Fibroblast of peridontal ligament (primary cell): ENCODE data around the gene ARID4B.
"Not testable (repeated sequence)": the region's sequence is repeated elsewhere in the genome, so short reads cannot be mapped to it uniquely, and the experiment has no call there.

Source experiments
- DNase-seq: peaks from one replicate; pipeline ENCODE4 v3.0.0-alpha.2; 2010; ENCODE audit errors: extremely low read depth

Gene ARID4B

DNA sequence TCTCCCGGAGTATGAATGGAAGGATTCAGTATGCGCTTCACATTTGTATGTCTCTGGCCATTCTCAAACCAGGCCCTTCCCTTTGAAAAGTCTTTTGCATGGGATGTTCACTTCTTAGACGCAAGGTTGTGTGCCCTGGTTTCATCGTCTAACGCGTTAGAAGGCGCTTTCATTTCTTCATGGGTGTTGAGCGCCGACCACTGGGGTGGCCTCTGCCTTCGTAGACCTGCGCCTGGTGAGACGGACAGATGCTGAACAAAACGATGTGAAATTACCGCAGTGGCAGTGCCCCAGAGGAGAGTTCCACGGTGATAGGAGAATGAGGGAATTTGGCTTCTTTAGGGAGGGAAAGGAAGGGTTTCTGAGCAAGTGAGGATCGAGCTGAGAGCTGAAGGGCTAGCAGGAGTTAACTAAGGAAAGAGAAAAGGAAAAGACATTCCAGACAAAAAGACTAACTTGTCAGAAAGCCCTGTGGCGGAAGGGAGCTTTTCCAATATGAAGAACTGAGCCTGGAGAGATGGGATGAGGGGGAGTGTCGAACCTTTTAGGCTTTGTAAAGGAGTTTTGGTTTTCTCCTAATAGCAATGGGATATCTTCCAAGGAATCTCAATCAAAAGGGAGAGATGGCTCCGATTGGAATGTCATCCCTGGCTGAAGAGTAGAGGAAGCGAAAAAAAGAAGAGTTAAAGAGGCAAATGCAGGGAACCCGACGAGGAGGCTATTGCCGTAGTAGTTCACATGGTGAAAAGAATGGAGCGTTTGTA, 1.3 kb upstream of the ARID4B start:
- peak; percentile 23 for DNase-seq

DNA sequence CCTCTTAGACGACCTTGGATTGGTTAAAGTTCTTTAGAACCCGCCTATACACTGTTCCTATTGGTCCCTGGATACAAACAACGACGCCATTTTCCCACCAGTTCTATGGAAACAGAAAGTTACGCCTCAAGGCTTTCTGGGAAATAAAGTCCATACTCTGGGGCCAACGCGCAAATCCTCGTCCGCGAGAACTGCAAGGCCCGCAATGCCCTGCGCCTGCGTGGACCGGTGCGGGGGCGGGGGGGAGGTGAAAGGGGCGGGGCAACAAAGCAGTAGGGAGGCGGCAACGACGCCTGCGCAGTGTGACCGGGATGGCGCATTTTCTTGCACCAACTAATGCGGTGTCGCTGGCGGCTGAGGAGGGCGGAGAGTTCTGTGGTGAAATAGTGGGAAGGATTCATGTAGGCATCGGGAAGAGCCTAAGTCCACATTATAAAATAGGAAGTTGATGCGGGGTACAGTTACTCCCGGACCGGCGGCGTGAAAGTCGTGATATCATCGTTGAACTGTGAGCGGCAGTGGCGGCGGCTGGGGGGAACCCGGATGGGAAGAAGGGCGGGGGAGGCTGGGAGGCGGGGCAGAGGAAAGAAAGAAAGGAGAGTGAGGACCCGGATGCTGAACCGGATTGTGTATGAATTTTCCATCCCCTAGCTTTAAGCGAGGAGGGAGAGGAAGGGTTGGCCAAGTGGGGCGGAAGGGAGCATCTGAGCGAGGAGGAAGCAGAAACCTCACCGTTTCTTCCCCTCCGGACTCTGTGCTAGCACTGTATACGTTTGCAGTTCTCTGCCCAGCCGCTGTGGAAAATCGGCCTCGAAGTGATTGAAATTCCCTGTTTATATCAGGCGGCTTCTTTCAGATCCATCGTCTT, 526 bp upstream of the ARID4B start, which contains the start of gene GGPS1:
Gene GGPS1 (plus strand): TSS at position 300 of the 868 bp plus-strand sequence. CDS start 6,695 bp downstream, outside the sequence.
- DNase-seq: peak; percentile 100

DNA sequence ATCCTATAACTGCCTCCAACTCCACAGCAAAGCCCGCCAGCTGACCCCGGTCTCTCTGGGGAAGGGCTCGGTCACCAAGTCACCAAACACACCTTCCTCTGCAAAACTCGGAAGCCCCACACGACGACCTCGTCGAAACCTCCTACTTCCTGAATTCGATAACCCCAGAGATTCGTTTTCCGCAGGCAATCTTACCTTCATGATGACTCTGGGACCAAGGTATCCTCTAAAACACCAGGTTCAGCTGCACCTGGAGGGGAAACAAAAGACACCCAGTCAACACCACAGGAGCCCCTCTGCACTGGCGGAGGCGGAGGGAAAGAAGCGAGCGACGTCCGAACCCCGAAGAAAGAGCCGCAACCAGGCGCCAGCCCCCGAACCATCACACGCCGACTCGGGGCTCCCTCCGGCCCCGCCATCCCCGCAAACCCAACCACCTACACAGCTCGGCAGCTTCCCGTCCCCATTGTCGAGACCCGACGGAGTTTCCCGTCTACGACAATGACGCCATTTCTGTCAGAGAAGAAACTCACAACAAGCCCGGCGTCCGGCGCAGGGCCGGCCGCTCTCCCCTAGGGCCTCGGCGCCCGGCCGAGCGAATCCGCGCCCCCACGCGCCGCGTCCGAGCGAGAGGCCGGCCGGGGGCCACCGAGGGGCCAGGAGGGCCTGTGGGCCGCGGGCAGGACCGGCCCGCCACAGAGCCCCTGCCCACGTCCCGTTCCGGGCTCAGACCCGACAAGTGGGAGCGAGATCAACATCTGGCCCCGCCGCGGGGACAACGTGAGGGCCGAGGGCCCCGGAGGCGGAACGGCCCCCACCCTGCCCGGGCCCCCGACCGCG, 1.0 kb downstream of the ARID4B start:
- DNase-seq: no peak

- no peak for DNase-seq
Observed at GRCh38 chr1:235325854-235326253, 2.1 kb downstream of the ARID4B start.

DNA sequence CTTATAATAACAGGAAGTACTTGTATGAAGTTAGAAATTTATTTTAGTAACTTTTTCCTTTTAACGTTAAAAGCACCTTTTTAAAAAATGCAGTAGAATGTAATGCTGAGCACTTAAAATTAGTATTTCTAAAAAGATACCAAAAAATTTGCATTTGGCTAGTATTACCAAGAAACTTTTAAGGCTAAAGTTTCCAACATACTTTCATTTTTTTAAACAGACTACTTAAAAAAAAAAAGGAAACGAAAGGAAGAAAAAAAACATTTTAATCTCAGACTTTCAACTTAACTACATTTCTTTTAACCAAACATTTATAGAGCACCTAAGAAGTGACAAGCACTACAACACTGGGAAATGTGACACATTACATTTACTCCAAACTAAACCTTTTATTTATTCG, 2.8 kb downstream of the ARID4B start:
- no peak for DNase-seq

- DNase-seq: no peak
Observed at GRCh38 chr1:235324296-235324695, 3.7 kb downstream of the ARID4B start.

DNA sequence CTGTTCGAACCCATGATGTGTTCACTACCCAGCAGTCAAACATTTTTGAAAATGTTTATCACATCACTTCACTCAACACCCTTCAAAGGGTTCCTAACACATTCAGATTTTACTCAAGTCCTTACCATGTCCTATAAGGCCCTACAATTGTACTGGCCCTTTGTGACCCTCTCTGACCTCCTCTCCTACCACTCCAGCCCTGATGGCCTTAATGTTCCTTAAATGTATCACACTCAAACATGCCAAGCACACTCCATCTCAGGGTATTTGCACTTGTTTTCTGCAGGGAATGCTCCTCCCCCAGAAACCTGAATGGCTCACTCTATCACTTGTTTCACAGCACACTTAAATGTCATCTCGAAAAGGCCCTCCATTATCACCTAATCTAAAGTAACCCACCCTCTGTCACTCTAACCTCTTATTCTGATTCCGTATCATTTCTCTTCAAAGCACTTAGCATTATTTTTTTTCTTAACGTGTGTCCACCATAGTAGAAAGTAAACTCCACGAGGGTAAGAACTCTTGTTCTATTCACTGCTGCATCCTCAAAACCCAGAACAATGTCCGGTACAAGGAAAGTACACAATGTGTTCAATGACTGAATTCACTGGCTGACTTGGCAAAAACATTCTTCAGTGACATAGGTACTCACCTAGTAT, 7.3 kb downstream of the ARID4B start:
- no peak for DNase-seq

GRCh38 chr1:235319255-235319654, 8.7 kb downstream of the ARID4B start:
- no peak for DNase-seq

DNA sequence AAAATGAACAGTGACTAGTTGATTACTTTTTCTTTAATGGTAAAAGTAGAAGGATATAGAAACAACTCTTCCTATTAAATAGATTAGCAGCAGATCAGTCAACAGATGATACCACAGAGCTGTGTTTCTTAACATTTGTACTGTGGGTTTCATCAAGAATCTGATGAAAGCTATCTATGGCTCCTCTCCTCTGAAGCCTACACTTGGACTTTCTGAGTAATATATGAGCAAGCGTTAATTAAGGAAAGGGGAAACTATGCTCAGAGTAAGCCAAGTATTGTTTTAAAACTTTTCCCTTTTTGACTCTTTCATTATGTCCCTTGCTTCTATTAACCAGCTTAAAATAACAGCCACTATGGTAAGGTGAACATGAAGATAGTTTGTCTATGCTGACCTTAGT, 10.8 kb downstream of the ARID4B start:
- DNase-seq: peak; percentile 49

DNA sequence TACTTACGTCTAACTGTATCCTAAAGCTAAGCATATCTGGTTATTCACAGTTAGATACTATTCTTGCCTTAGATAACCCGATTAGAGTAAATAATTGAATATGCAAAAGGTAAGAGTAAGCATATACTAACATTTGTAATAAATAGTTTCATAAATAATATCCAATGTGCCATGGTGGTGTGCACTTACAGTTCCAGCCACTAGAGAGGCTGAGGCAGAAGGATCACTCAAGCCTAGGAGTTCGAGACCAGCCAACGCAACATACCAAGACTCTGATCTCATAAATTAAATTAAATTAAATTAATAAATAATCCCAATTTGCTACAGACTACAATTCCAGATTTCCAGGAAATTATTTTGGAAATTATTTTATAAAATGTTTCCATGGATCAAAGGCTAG, 12.2 kb downstream of the ARID4B start:
- DNase-seq: no peak

DNA sequence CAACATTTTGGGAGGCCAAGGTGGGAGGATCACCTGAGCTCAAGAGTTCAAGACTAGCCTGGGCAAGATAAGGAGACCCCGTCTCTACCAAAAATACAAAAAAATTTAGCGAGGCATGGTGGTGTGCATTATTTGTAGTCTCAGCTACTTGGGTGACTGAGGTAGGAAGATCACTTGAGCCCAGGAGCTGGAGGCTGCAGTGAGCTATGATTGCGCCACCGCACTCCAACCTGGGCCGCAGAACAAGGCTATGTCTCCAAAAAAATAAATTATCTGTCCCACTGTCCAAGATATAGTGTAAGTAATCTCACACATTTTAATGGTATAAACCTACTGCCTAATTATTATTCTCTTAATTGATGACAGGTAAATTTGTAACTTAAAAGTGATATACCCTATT, 12.8 kb downstream of the ARID4B start:
- no peak for DNase-seq

- DNase-seq: peak; percentile 69
Observed at GRCh38 chr1:235313931-235314678, 13.9 kb downstream of the ARID4B start.

- no peak for DNase-seq
Observed at GRCh38 chr1:235313262-235313661, 14.7 kb downstream of the ARID4B start.

DNA sequence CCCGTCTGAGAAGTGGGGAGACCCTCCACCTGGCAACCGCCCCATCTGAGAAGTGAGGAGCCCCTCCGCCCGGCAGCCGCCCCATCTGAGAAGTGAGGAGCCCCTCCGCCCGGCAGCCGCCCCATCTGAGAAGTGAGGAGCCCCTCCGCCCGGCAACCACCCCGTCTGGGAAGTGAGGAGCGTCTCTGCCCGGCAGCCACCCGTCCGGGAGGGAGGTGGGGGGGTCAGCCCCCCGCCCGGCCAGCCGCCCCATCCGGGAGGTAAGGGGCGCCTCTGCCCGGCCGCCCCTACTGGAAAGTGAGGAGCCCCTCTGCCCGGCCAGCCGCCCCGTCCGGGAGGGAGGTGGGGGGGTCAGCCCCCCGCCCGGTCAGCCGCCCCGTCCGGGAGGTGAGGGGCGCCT, 18.8 kb downstream of the ARID4B start:
- DNase-seq: not testable (repeated sequence)

DNA sequence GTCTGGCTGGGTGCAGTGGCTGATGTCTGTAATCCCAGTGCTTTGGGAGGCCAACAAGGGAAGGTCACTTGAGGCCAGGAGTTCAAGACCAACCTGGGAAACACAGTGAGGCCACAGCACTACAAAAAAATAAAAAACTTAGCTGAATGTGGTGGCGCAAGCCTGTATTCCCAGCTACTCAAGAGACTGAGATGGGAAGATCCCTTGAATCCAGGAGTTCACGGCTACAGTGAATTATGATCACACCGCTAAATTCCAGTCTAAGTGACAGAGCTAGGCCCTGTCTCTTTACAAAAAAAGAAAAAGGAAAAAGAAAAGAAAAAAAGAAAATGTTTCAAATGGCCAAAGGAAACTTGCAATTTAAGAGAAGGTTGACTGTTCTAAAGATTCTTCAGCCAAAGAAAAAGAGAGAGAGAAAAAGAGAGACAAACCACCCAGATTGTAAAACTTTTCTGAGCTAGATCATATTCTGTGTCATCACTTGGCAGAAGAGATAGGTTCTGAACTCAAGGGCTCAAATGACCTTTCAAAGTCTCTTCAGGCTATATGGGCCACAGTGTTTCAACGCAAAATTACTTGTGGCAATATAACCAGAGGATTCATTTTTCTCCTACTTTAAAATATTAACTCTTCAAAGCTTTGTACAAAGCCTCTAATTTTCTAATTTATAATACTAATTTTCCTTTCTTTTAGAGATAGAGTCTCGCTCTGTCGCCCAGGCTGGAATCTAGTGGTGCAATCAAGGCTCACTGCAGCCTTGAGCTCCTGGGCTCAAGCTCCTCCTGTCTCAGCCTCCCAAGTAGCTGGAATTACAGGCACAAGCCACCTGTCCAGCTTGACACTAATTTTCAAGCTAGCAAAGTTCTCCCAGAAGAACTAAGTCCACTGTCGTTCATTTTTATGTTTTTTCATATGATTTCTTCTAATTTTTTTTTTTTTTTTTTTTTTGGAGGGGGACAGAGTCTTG, 20.5 kb downstream of the ARID4B start:
- DNase-seq: peak; percentile 66

GRCh38 chr1:235304549-235305451, 23.2 kb downstream of the ARID4B start:
- DNase-seq: no peak

DNA sequence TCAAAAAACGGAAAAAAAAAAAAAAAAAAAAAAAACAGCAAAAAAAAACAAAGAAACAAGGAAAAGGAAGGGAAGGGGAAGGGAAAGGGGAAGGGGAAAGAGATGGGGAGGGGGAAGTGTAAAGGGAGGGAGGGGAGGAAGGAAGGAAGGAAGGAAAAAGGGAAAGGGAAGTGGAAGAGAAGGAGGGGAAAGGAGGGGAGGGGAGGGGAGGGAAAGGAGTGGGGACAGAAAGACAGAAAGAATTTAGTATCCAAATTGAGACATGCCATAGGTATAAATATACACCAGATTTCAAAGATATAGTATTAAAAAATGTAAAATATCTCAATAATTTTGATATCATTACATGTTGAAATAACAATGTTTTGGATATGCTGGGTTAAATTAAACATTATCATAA, 25.8 kb downstream of the ARID4B start:
- no peak for DNase-seq

- DNase-seq: no peak
Observed at GRCh38 chr1:235299169-235299858, 28.7 kb downstream of the ARID4B start.
